GM12874 (cell line): ENCODE measurements around the gene MORN5.

Experiments used
- CTCF ChIP-seq: IDR thresholded peaks from 2 replicates; pipeline ENCODE4 v1.5.1; 2011; ENCODE audit warnings: low read depth, mild to moderate bottlenecking, control low read depth, low read length, moderate library complexity; ENCODE audit not compliant: insufficient read depth

The MORN5 gene

GRCh38 chr9:122197426-122197825, 37.7 kb downstream of the MORN5 start:
- no peak for TF ChIP-seq CTCF

- TF ChIP-seq CTCF, result no peak
Observed at GRCh38 chr9:122197882-122198281, 38.2 kb downstream of the MORN5 start.

DNA sequence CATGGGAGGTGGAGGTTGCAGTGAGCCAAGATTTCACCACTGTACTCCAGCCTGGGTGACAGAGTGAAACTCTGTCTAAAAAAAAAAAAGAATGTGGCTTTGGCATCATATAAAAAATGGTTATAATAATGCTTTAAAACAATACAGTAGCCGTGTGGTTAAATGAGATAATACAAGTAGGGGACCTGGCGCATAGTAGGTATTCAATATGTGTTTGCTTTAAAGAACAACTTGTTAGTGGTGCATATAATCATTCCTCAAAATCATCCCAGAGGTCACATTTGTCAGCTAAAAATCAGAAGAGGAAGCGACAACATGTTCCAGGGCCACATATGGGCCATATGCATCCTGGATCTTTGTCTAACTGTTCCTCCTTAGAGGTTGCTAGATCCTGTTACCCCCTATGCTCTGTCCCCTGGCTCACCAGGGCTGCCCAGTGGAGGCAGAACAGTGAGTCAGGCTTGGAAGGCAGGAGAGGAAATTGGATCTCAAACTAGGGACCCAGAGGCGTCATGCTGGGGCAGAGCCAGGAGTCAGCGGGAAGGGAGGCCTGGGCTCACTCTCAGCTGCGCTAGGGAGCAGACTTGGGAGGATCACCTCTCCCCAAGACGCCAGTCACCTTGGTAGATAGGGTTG, 41.4 kb downstream of the MORN5 start:
- no peak for TF ChIP-seq CTCF

DNA sequence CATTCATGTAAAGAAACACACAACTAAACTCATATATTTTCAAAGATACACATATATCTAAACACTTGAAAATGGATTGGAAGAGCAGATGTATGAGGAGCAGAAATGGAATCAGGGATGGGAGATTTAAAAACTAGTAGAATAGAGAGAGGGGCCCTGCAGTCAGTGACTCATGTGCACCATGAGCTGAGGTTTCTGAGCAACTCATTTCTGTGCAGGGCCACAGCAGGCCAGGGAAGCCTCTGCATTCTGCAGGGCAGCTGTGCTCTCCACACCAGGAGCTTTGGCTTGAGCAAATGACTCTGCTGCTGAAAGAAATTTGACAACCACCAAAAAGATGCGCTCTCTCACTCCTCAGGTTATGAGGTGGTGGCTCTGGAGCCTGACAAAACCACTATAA, 41.9 kb downstream of the MORN5 start:
- TF ChIP-seq CTCF, result no peak

DNA sequence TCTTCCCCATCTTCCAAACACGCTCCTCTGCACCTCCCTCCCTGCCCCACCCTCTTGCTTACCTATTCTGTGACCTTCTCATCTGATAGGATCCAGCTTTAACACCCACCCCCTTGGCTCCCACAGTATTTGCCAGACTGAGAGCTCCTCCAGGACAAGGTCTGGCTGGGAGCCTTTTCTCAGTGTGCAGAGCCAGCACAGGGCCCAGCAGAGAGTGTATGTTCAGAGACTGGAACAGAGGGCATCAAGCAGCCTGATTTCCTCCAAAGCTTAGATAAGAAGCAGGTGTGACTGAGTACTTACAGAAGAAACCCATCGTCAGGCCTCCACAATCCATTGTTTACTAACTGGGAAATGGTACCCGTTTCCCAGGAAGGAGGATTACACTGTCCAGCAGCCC, 42.4 kb downstream of the MORN5 start:
- TF ChIP-seq CTCF, result no peak

- no peak for TF ChIP-seq CTCF
Observed at GRCh38 chr9:122204055-122204454, 44.3 kb downstream of the MORN5 start.

GRCh38 chr9:122204491-122204890, 44.8 kb downstream of the MORN5 start:
- no peak for TF ChIP-seq CTCF
